ENCODE results near the gene GRIA4. TPM values are rescaled to one million over a fixed set of nuclear protein-coding genes. Genes with fewer than 3 reads are reported as not detected.

The GRIA4 gene
- polyA plus RNA-seq, 1 of the 3 experiments (the other 2 are of a cell fraction), result 0.02 TPM

- WGBS (ENCODE audit: low lambda C conversion rate), result 80% methylated on average over 4 of the region's 4 CpGs
These were observed 305.1 kb downstream of the GRIA4 start for GRCh38 chr11:105915021-105915420.

More at GRCh38 chr11:105915021-105915420, 305.1 kb downstream of the GRIA4 start:
- H2AFZ ChIP-seq (ENCODE audit: low read depth), result no peak overlapping the region
- ChIA-PET POLR2A (no interaction called here), CTCF (interaction anchor here (0.6 to 1.0 kb wide), 2 partner anchors 15 to 66 kb away, joined by 3 read pairs; no protein-coding TSS in a partner anchor)
- H3K4me1 ChIP-seq (ENCODE audit: control insufficient read depth in 1 of 2, insufficient read depth in 2 of 2, low read depth in 1 of 2, low read length in 1 of 2), result no peaks in the 10 kb centered on the region; a peak in 2 of 4 replicates
- no peak overlapping the region for H3K4me3 ChIP-seq (ENCODE audit: low read depth in 2 of 2, low read length in 1 of 2)
- no peaks in the 10 kb centered on the region for H3K36me3 ChIP-seq (replicated peaks in 1 of 2; ENCODE audit: control insufficient read depth in 1 of 2, insufficient read depth in 2 of 2, low read length in 1 of 2)
- H3K4me2 ChIP-seq, result no peak overlapping the region
- H3K79me2 ChIP-seq (ENCODE audit: insufficient read depth), result no peaks in the 10 kb centered on the region
- no peaks in the 10 kb centered on the region for H3K9me2 ChIP-seq
- no peaks in the 10 kb centered on the region for H3F3A ChIP-seq (replicated peaks; ENCODE audit: insufficient read depth)
- H3K9ac ChIP-seq, result no peak overlapping the region
- TF ChIP-seq YY1 (IDR thresholded peaks at IDR 0.05; ENCODE audit: low read depth) (no peak), EP300 (IDR thresholded peaks at IDR 0.05; ENCODE audit: borderline replicate concordance in 1 of 2, low read depth in 1 of 2, low read length in 1 of 2) (no peak), TCF12 (IDR thresholded peaks at IDR 0.05) (no peak), GATA2 (CRISPR knock-in tag; IDR thresholded peaks at IDR 0.05) (no peak), NRF1 (IDR thresholded peaks at IDR 0.05; ENCODE audit: low read depth, low read length) (no peak), MAX (IDR thresholded peaks at IDR 0.05; ENCODE audit: low read depth) (no peak), RXRA (IDR thresholded peaks at IDR 0.05; ENCODE audit: borderline replicate concordance, low read depth) (no peak), PBX3 (IDR thresholded peaks at IDR 0.05) (no peak), REST (IDR thresholded peaks at IDR 0.05; ENCODE audit: low read depth, low read length) (no peak), MEF2A (IDR thresholded peaks at IDR 0.05; ENCODE audit: borderline replicate concordance, low read depth) (no peak), FOXJ3 (CRISPR knock-in tag; IDR thresholded peaks at IDR 0.05) (no peak), POLR2AphosphoS5 (IDR thresholded peaks at IDR 0.05; ENCODE audit: low read depth, low read length) (no peak), ELF1 (IDR thresholded peaks at IDR 0.05) (no peak), FOSL2 (IDR thresholded peaks at IDR 0.05; ENCODE audit: borderline replicate concordance, low read depth) (no peak), SIN3A (IDR thresholded peaks at IDR 0.05; ENCODE audit: borderline replicate concordance, low read depth, low read length) (no peak), CHD2 (IDR thresholded peaks at IDR 0.05; ENCODE audit: low read length, partially characterized antibody) (no peak)
- no peaks in the 10 kb centered on the region for H3K27me3 ChIP-seq (ENCODE audit: insufficient read depth)
- no peak for DNase-seq
- H3K27ac ChIP-seq (ENCODE audit: low read depth in 2 of 2, low read length in 1 of 2), result no peak overlapping the region
- H3K9me3 ChIP-seq, result no peaks in the 10 kb centered on the region
- no peaks in the 10 kb centered on the region for H4K20me1 ChIP-seq (ENCODE audit: insufficient read depth)

Data from SK-N-SH (cell line).